GM19025 (cell line): ENCODE measurements around the gene CHRNA9.

Experiments used
- ATAC-seq: cut with Tn5 transposase; IDR thresholded peaks from one replicate; pipeline ENCODE4 v1.9.1; 2021; ENCODE audit warnings: mild to moderate bottlenecking, low read depth, moderate library complexity; ENCODE audit not compliant: unreplicated experiment

Gene CHRNA9

DNA sequence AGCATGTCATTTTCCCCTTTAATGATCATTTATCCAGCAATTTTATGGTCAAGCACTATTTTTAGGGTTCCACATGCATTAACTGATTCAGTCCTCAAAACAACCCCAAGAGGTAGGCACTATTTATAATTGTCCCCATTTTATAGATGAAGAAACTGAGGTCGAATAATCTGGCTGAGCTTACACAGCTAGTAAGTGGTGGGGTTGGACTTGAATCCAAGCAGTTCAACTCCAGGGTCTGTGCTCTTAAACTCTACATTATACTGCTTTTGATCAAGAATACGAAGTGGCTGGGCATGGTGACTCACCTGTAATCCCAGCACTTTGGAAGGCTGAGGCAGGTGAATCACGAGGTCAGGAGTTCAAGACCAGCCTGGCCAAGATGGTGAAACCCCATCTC lies 3.2 kb upstream of the CHRNA9 start:
- ATAC-seq = no peak

DNA sequence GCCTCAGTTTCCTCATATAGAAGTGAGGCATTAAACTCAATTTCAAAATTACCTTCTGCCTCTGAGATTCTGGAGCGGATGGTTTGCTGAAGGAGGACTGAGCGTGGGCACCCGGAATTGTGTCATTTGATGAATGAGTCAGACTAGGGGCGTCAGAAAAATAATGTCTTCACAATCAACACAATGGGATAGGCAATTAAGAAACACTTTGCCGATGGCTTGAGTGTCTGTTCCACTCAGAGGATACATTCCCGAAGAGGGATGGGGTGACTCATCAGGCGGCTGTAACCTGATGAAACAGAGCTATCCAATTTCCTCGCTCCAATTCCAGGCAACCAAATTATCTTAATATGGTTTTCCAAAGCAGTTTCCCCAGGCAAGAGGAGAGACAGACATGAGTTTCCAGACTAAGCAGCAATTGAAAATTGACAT lies 1.2 kb upstream of the CHRNA9 start:
- no peak for ATAC-seq

DNA sequence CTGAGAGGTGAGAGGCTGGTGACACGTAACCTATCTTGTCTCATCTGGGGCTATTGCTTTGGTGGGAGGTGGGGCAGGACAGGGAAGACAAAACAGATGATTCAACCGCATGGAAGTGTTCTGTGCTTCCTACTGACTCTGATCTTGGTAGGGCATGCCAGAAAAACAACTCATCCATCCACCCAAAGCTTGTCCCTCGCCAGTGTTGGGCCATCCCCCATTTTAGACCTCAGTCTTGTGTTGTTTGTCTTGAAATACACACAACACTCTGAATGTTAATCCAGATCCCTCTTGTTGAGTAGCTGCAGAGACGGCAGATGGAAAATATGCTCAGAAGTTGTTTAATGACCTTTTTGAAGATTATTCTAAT lies 377 bp downstream of the CHRNA9 start:
- ATAC-seq = no peak

DNA sequence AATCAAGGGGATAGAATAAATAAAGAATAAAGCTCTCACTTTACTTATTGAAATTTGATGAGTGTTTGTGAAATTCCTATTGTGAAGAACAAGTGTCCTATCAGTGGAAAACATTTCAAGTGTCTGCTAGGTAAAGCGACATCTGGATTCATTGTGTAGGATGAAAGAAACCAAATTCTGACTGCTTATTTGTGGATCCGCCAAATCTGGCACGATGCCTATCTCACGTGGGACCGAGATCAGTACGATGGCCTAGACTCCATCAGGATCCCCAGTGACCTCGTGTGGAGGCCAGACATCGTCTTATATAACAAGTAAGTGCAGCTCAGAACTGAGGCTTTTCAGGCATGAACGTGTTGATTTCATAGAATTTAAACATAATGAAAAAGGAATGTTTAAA lies 1.9 kb downstream of the CHRNA9 start:
- no peak for ATAC-seq

DNA sequence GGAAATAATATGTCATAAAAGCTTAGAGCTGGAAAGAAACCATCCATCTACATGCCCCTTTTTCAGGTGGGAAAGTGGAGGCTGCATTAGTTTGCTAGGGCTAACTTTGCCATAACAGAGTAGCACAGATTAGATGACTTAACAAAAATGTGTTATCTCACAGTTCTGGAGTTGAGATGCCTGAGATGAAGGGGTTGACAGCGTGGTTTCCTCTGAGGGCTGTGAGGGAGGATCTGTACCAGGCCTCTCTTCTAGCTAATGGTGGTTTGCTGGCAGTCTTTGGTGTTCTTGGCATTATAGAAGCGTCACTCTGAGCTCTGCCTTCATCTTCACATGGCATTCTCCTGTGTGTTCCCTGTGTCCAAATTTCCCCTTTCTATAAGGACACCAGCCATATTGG lies 2.4 kb downstream of the CHRNA9 start:
- no peak for ATAC-seq

DNA sequence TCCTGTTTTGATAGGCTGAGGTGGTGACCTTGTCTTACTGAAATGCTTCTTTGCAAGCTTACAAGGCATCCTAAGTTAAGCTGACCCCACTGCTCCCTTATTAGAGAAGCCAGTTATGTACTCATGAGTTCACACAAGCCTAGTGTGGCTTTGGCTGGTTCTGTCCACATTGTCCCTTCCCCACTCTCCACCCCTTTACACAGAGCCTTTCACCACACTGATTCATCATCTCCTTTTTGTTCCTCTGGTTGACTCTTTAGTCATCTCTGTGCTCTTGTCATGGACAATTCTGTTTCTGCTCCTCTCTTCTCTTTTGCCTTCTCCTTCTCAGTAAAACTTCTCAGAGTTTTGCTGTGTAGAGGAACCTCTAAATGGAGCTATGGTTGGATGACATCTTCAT lies 4.9 kb downstream of the CHRNA9 start:
- no peak for ATAC-seq

DNA sequence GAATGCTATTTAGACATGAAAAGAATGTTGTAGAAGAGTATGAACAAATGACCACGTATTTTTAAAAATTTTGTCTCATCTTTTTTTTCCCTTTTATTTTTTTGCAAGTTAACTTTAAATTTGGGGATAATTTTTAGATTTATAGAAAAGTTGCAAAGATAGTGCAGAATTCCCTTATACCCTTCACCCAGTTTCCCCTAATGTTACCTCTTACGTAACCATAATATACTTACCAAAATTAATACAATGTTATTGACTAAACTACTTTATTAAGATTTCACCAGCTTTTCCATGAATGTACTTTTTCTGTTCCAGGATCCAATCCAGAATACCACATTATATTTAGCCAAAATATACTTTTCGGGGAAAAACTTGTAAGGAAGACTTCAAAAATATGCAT lies 12.3 kb downstream of the CHRNA9 start:
- no peak for ATAC-seq

DNA sequence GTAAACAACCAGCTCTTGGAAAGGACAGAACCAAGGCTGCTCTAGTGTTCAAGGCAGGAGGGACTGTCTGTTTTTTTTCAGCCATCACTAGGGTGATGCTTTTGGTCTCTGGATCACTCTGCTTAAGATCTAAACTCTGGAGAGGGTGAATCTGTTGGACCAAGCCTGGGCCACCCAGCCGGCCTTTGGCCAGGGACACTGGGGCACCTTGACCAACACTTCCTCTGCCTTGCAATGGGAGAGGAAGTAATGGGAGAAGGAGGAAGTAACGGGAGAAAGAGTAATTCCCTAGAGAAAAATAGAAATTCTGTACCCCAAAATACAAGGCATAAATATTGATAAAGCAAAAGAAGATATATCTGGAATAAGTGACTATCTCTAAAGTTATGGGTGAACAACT lies 12.9 kb downstream of the CHRNA9 start:
- no peak for ATAC-seq

DNA sequence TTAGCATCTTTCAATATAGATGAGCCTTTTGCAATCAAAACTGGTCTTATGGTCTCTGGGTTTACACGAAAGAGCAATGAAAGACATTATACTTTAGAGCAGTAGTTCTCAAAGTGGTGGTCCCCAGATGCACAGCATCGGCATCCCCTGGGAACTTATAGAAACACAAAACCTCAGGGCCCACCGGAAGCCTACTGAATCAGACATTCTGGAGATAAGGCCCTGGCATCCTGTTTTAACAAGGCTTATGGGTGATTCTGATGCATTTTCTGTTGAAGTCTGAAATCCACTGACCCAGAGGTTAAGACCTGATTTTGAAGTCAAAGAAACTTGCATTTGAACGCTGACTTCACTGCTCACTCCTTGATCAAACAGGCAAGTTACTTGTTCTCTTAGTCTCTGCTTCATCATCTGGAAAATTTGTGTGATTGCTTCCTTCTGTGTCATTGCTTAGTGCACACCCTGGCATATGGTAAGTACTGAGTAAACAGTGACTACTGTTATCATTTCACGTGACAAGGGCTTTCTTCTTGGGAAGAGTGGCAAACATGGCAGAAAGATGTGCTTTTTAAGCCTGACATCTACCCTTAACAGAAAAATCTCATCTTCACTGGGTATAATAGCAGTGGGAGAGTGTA lies 14.5 kb downstream of the CHRNA9 start:
- no peak for ATAC-seq

DNA sequence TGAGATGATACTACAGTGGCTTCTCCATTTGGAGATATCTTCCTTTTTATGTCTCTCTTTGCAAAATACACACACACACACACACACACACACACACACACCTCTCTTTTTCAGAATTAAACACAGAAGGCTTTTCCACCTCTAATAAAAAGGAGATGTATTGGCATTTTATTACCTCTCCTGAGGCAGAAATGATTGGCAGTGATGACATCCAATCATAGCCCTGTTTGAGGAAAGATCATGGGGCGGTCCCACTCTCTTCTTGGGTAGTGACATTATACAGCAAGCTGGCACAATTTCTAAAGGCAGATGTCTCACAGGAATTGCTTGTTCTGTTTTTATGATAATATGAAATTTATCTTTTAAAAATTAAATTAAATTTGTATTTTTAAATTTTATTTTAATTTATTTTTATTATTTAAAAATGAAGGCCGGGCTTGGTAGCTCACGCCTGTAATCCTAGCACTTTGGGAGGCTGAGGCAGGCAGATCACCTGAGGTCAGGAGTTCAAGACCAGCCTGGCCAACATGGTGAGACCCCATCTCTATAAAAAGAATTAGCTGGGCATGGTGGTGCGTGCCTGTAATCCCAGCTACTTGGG lies 15.6 kb downstream of the CHRNA9 start:
- no peak for ATAC-seq

DNA sequence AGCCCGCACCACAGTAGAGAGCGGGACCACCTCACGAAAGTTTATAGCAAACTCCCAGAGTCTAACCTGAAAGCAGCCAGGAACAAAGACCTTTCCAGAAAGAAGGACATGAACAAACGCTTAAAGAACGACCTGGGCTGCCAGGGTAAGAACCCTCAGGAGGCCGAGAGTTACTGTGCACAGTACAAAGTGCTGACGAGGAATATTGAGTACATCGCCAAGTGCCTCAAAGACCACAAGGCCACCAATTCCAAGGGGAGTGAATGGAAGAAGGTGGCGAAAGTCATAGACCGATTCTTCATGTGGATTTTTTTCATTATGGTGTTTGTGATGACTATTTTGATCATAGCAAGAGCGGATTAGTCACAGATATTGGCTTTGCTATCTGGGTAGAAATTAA lies 19.0 kb downstream of the CHRNA9 start:
- ATAC-seq = no peak

DNA sequence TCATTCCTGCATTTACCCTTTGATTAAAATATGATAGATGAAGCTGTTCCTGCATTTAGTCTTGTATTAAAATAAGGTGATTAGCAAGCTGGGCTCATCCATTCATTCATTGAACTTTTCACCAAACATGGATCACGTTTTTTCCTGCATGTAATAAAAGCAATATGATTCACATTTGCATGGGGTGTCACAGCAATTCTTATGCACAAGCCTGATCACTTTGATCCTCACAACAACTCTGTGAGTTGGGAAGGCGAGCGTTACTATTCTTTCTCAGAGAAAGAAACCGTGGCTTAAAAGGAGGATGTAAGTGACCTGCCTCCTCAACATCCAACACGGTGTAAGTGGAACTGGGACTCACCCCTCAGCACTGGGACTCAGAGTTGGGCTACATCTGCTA lies 20.0 kb downstream of the CHRNA9 start:
- ATAC-seq = no peak

DNA sequence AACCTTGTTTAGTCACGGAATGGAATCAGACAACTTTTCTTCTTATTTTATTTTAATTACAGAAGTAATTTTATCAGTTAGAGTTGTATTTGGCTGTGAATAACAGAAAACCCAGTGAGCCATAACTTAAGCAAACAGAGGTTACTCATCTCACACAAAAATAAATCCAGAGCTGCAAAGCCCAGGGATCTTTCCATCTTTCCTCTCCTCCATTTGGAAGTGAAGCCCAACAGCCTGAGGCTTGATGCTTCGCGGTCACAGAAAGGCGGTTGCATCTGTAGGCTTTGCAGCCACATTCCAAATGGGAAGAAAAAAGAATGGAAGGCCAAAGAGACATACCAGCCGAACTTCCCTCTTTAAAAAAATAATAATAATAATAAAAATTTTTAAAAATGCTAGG lies 22.6 kb downstream of the CHRNA9 start:
- ATAC-seq = no peak

DNA sequence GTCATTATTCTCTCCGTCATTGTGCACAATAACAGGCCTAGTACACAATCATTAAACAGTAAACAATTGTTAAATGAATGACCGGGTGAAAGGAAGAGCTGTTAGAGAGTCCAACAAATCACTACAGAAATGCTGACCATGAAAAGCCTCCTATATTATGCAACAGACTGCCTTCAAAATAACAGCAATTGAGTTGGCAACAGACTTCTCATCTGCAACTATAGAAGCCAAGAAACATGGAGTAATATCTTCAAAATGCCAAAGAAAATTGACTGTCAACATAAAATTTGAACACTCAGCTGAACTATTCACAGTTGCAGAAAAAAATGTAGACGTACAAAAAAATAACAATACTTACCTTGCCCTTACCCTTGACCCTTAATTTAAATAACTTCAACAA lies 26.2 kb downstream of the CHRNA9 start:
- no peak for ATAC-seq

DNA sequence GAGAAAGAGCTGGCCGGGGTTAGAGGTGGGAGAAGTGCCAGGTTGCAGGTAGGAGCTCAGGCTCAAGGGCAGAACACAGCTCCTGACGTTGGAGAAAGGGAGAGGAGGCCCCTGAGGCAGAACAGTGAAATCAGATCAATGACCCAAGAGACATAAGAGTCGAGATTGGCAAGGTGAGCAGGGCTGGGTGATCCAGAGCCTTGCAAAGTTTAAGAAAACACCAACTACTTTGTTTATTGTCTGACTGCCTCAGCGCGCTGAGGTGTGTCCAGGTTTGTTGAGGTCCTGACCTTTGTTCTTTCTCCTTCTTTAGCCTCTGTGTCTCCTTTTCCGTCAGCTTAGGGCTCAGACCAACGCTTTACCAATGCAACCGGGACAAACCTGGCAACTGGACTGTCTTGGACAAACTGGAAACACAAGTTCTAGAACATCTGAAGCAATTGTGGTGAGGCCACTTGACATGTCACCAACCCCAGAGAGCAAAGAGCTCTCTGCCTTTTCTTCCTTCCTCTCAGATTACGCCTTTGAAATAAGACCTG lies 28.3 kb downstream of the CHRNA9 start:
- ATAC-seq = no peak

DNA sequence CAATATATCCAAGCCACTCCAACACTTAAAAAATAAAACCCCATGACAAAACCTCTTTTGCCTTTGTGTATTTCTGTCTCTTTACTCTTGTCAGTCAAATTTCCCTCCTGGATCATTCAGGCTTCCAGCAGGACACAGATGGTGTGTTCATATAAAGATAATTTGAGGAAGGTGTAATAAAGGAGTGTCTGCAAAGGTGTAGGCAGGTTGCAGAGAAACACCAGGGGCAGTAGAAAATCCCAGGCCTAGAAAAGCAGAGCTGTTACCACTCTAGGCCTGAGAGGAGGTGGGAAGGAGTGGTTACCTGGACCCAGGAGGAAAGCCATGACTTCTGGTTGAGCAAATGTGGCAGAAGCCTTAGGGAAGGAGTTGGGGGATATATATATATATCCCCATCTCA lies 28.8 kb downstream of the CHRNA9 start:
- no peak for ATAC-seq

DNA sequence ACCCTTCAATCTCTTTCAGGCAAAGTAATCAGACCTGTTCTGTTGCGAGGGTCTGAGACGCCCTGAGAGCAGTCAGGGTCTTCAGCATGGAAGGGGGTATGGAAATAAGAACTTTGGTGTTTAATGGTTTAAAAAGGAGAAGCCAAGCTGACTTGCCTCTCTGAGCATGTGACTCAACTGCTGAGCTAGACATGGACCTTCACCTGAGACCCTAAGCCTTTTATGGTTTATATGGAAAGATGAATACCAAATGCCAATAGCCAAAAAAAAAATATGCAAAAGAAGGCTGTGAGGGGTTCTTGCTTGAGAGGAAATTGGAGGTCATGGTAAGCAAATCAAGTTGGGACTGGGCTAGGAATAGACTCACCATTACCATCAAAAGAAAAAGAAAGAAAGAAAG lies 30.6 kb downstream of the CHRNA9 start:
- ATAC-seq = no peak

DNA sequence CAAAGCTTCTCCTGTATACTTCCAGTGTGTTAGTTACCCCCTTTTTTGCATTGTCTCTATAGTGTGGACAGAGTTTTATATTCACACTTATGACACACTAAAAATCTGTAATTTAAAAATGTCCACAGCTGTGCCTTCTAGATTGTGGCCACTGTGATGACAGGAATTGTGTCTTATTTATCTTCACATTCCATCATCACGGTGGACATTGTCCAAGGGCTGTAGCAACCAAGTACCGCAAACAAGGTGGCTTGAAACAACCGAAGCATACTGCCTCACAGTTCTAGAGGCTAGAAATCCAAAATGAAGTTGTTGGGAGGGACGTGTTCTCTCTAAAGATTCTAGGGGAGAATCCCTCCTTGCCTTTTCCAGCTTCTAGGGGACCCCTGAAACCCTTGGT lies 32.3 kb downstream of the CHRNA9 start:
- ATAC-seq = no peak

DNA sequence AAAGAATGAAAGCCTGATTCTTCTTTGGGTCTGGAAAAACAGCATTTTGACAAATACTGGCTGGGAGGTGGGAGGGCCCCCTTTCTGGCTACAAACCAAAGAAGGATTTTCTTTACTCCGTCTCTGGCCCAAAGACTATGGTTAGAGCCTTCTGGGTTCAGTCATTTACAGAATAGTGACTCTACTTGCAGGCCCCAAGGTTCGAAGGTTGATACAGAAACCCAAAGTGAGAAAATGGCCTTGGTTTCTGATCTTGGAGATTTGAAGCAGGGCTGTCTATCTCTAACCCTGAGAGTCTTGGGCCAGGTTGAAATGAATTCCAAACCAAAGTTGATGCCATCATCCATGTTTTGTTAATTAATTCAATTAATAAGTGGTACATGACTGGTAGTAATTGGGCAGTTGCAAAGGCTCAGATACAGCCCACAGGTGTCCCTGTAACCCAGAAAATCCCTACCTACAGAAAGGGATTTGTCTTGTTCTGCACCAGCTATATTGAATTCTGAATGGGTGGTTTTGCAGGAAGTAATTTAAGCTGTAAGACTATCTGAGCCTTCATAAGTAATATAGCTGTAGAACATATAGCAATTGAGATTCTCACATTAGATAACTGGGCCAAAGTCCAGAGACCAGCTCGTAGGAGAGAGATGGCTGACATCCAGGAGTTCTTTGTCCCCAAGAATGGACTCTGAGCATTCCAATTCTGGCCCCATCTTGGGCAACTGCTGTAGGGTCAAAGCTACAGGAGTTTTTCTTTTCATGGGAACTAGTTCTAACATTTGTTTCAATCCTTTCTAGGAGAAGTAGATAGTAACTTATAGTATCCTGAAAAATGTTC lies 34.5 kb downstream of the CHRNA9 start:
- ATAC-seq = peak; percentile 69

DNA sequence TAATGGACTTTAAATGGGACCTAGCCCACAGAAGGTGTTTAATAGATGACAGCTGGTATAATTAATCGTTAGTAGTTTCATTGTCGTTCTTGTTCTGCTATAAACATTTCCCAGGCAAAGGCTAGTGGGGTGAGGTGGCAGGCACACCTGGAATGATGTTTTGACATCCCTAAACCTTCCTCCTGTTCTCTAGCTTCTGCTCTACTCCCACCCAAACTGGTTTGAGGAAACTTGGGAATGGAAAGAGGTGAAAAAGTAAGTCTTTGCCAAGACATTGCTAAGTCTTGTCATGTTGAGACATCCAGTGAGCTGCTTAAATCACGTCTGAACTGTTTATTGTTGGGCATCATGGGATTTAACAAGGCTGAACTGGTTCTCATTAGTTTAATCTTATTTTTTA lies 37.5 kb downstream of the CHRNA9 start:
- ATAC-seq = no peak

DNA sequence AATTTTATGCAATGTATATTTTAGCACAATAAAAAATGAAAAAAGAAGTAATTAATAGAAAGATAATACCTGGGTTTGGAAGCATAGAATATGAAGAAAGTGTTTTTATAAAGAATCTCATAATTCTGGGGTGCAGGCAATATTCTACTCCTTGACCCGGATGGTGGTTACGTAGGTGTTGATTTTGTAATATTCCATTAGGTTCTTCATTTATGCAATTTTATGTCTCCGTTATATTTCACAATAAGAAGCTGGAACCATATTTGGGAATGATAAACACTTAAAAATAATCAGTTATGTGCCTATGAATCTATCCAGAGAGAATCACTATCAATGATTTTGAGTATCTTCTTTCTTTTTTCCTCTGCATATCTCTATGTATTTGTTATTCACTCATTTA lies 38.5 kb downstream of the CHRNA9 start:
- ATAC-seq = no peak

DNA sequence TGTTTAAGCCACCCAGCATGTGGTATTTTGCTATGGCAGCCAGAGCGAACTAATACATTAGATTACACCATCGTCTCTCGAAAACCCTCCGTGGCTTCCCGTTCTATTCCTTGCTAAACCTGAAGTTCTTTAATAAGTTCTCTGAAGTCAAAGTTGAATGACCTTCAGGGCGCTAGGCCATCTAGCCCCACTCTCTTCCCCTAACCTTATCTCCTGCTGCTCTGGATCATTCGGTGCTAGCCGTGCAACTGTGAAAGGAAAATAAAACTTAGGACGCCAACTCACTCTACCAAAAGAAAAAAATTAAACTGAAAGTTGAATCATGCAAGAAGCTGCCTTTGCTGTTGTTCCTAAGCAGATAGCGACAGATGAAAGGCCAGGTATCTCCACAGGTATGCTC lies 40.0 kb downstream of the CHRNA9 start:
- no peak for ATAC-seq
